Stimulated activated CD4-positive, alpha-beta T cell treated with anti-CD3 and anti-CD28 coated beads, Interleukin-2, amount 100 ng/mL, for 4 hours (primary cell): Measurements from ENCODE around the gene DECR2.
A peak's percentile ranks its signal among the peaks of the same experiment; 100 is the strongest.
"Not testable (repeated sequence)": the region's sequence is repeated elsewhere in the genome, so short reads cannot be mapped to it uniquely, and the experiment has no call there.

ENCODE experiments used
- DNase-seq: peaks from one replicate; pipeline ENCODE4 v3.0.0-alpha.2; 2020; ENCODE audit warnings: low read depth

DECR2 gene

GRCh38 chr16:400061-400591 lies 1.6 kb upstream of the DECR2 start:
- DNase-seq = no peak

- no peak for DNase-seq
Measured at GRCh38 chr16:404971-405486, 3.3 kb downstream of the DECR2 start.

- DNase-seq = no peak
Measured at GRCh38 chr16:405548-406506, 4.1 kb downstream of the DECR2 start.

GRCh38 chr16:407253-407652 lies 5.6 kb downstream of the DECR2 start:
- DNase-seq = no peak

GRCh38 chr16:410516-411178 lies 9.0 kb downstream of the DECR2 start:
- DNase-seq = no peak

GRCh38 chr16:411576-412265 lies 10.0 kb downstream of the DECR2 start:
- no peak for DNase-seq

GRCh38 chr16:414395-415169 lies 12.9 kb downstream of the DECR2 start:
- no peak for DNase-seq

GRCh38 chr16:415170-415498 lies 13.4 kb downstream of the DECR2 start:
- DNase-seq = not testable (repeated sequence)

GRCh38 chr16:422179-422578 lies 20.5 kb downstream of the DECR2 start:
- DNase-seq = not testable (repeated sequence)

- no peak for DNase-seq
Measured at GRCh38 chr16:424033-424622, 22.4 kb downstream of the DECR2 start.

- DNase-seq = no peak
Measured at GRCh38 chr16:424623-425081, 23.0 kb downstream of the DECR2 start.

- peak; percentile 75 for DNase-seq
Measured at GRCh38 chr16:425082-425718, 23.5 kb downstream of the DECR2 start, which contains the start of gene RAB11FIP3. Gene RAB11FIP3, plus strand, starts transcription at chr16:425649. Its CDS starts 358 bp downstream, at chr16:426007.

GRCh38 chr16:425740-426114 lies 24.0 kb downstream of the DECR2 start:
- DNase-seq = peak; percentile 14

- DNase-seq = no peak
Measured at GRCh38 chr16:426115-426905, 24.6 kb downstream of the DECR2 start.

- no peak for DNase-seq
Measured at GRCh38 chr16:426906-427249, 25.2 kb downstream of the DECR2 start.

- no peak for DNase-seq
Measured at GRCh38 chr16:427250-427649, 25.6 kb downstream of the DECR2 start.

- DNase-seq = no peak
Measured at GRCh38 chr16:430904-431303, 29.2 kb downstream of the DECR2 start.

GRCh38 chr16:440627-441026 lies 38.9 kb downstream of the DECR2 start:
- no peak for DNase-seq

GRCh38 chr16:441447-441846 lies 39.8 kb downstream of the DECR2 start:
- DNase-seq = no peak

GRCh38 chr16:442976-443375 lies 41.3 kb downstream of the DECR2 start:
- no peak for DNase-seq
